ENCODE data around the gene CR2.

GRCh38 chr1:207516729-207517128, 62.6 kb downstream of the CR2 start:
- TF ChIP-seq CTCF (optimal IDR thresholded peaks at IDR 0.05 in 1 of 3, IDR thresholded peaks at IDR 0.05 in 1 of 3, conservative IDR thresholded peaks at IDR 0.05 in 1 of 3; ENCODE audit: extremely low read depth in 1 of 3, insufficient read depth in 2 of 3, low read length in 3 of 3), result no peak
- TF ChIP-seq EZH2 (IDR thresholded peaks at IDR 0.05; ENCODE audit: low read length), result no peak

All from keratinocyte (primary cell).